Left lobe of liver (tissue), 2 donors: ENCODE results near the gene MUC5B. TPM values are rescaled to one million over a fixed set of nuclear protein-coding genes. Genes with fewer than 3 reads are reported as not detected.
A peak's percentile ranks its signal among the peaks of the same experiment; 100 is the strongest.
"Not testable (repeated sequence)": the region's sequence is repeated elsewhere in the genome, so short reads cannot be mapped to it uniquely, and the experiment has no call there.

Source experiments
- ATAC-seq: fragments of 200-7000 bp; cut with Tn5 transposase; one replicate; pipeline ENCODE4 v1.9.1; 2020; ENCODE audit warnings: mild to moderate bottlenecking, moderate library complexity
- DNase-seq: peaks from one replicate; pipeline ENCODE4 v3.0.0-alpha.2; 2020; ENCODE audit warnings: low spot score
- total RNA-seq: library from RNA; stranded (reverse); gene quantifications from one replicate; pipeline ENCODE4 v1.2.1, GENCODE V29; 2021
- donor health status: DM: no; HTN: no; CAD: no; lungs with moderate emphysema.
- donor health status: DM: no; HTN: yes; CAD: no.

MUC5B gene
- total RNA-seq, 1 donor from 2014 or later: 4.1 TPM

GRCh38 chr11:1202154-1202775 lies 20.6 kb upstream of the MUC5B start:
- peak; percentile 19 for ATAC-seq
- peak; percentile 42 for DNase-seq

DNA sequence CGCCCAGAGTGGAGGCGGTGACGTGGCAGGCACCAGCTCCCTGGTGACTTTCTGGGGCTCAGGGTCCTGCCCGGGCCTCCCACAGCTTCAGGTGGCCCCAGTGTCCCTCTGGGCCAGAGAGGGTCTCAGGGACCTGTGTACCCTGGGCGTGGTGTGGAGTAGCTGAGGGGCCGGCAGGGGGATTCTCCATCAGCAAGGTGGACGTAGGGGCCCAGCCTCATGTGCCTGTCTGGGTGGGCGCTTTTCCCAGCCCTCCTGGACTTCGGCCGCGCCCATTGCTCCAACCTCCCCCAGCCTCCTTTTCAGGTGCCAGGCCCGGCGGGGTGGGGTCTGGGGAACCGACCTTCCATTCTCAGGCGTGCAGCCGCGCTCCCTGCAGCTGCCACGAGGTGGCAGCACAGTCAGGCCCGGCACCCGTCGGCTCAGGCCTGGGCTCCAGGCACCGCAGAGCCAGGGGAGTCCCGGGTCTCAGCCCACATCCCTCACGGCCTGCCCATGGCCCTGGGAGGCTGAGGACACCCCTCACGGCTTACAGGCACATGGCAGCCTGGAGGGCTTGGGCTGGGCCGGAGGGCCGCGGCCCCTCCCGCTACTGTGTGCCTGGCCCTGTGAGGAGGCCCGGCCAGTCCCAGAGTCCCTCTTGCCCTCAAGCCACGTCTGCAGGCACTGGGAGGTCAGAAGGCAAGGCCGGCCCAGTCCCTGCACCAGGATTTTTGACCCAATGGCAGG lies 19.9 kb upstream of the MUC5B start:
- peak; percentile 64 for DNase-seq
- peak; percentile 93 for ATAC-seq

DNA sequence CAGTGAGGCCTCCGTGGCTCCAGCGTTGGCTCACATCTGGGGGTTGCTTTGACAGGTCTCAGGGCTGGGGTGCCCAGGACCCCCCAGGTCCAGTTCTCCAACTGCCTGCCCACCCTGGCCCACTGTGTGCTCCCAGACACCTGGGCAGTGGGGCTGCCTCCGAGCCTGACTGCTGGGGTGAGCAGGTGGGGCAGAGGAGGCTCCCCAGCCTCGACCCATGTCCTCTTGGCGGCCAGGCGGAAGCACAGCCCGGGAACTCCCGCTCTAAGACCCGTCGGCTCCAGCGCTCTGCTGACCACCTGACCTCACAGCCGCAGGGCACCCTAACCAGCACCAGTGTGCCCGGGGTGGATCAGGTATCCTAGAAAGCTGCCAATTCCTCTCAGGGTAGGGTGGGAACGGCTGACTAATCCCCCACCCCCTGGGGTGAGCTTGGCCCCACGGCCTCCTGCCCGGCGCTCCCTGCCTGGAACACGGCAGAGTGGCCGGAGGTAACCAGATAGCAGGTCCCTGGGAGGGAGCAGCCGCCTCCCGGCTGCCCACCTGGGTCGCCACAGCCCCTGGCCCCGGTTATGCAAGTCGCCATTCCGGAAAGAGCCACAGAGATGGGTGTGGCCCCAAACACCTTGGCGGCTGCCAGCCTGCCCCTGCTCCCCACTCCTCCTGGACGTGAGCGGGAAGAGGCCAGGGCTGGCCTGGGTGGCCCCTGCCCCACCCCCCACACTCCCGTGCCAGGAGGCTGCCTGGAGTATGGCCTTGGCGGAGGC lies 19.2 kb upstream of the MUC5B start:
- peak; percentile 44 for DNase-seq
- no peak for ATAC-seq

DNA sequence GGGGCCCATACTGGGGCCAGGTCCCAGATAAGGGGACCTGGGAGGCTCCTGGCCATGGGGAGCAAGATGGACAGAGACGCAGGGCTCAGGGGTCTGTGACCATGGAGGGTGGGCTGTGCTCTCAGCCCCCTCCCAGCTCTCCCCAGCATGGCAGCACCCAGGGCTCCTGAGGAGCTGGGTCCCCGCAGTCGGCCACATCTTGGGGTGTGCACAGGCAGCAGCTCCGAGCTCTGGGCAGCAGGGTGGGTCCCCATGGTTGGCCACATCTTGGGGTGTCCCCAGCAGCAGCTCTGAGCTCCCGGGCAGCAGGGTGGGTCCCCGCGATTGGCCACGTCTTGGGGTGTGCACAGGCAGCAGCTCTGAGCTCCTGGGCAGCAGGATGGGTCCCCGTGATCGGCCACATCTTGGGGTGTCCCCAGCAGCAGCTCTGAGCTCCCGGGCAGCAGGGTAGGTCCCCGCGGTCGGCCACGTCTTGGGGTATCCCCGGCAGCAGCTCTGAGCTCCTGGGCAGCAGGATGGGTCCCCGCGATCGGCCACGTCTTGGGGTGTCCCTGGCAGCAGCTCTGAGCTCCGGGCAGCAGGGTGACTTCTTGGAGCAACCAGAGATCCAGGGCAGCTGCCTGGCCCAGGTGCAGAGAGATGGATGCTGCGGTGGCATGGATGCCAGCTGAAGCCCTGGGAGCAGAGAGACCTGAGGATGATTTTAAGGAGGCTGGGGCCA lies 18.3 kb upstream of the MUC5B start:
- peak; percentile 38 for DNase-seq
- ATAC-seq: no peak

DNA sequence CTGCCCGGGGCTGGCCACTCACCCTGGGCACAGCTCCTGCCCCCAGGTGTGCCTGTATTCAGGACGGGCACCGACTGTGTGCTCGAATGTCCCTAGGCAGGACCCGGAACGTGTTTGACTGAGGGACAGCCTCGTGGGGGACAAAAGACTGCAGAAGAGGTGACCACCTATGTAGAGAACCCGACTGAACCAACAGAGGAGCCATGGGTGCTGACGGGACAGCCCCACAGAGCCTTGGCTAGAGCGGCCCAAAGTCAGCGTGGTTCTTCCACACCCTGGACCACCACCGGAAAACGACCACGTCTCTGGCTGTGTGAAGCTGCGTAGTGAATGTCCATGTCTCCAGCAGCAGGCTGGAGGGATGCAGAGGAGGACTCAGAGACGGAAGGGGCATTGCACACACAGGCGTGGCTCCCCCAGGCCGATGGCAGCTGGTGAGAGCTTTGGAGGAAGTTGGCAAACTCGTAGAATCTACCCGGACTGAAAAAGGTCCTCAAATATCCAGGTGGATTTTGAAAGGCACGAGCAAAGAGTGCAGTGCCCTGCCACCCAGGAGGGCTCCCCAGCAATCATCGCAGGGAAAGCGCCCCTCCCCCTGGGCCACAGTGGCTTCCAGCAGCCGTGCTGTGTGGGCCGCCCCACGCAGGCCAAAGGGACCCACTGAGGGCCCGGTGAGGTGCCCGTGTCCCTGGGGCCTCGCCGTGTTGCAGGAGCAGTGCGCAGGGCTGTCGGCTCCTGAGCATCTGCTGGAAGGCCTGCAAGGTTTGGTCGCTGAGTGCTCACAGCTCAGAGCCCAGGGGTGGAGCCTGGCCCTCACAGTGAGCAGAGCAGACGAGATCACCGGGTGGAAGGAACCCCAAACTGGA lies 17.5 kb upstream of the MUC5B start:
- ATAC-seq (no peak), DNase-seq (peak; percentile 29)

- DNase-seq: peak; percentile 12
- ATAC-seq: no peak
Measured at GRCh38 chr11:1205987-1206331, 16.9 kb upstream of the MUC5B start.

DNA sequence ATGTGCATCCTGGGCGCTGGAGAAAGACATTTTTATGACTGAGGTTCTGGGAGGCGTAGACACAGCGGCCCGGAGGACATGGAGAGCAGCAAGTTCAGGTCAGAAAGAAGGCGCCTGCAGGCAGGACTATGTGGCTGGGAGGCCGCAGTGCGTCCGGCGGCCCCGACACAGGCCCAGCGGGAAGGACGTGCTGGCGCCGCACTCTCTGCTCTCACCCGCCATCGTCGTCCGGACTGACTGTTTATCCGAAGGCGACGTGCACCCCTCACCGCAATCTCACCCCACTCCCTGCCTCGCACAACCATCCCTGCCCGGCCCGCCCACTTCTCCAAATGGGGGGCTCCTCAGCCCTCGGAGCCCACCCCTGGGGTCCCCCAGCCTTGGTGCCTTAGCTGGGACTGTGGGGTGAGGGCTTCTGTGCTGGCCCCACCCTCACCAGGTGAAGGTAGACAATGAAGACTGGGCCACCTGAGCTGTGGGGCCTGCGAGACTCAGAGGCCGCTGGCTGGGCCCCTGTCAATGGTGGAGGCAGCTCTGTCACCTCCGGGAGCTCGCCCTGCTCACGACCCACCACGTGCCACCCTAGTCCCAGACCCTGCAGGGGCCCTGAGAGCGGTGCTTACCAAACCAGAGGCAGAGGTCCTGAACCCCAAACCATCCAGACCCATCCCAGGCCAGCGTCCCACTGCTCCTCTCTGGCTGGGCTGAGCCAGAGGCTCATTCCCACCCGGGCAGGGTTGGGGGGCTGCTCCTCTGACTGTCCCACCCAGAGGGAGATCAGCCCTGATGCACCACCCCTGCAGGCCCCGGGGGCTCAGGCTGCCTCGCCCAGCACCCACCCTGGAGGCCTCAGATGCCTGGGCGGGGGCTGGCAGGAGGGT lies 16.2 kb upstream of the MUC5B start:
- DNase-seq (peak; percentile 35), ATAC-seq (no peak)

- ATAC-seq (no peak), DNase-seq (peak; percentile 39)
Measured at GRCh38 chr11:1207401-1208143, 15.3 kb upstream of the MUC5B start.

- DNase-seq (no peak), ATAC-seq (no peak)
Measured at GRCh38 chr11:1208144-1208393, 14.8 kb upstream of the MUC5B start.

GRCh38 chr11:1208394-1209261 lies 14.2 kb upstream of the MUC5B start:
- ATAC-seq (no peak), DNase-seq (peak; percentile 41)

- ATAC-seq: no peak
- DNase-seq: peak; percentile 26
Measured at GRCh38 chr11:1209371-1210057, 13.4 kb upstream of the MUC5B start.

DNA sequence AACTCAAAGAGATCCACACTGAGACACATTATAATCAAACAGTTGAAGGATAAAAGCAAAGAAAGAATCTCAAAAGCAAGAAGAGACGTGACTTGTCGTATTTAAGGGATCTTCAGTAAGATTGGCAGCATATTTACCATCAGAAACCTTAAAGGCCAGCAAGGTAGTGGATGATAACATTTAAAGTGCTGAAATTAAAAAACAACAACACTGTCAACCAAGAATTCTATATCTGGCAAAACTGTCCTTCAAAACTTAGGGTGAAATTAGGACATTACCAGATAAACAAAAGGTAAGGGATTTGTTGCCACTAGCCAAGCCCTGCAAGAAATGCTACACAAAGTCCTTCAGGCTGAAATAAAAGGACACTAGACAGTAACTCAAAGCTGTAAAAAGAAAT lies 11.0 kb upstream of the MUC5B start:
- no peak for DNase-seq
- ATAC-seq: no peak

DNA sequence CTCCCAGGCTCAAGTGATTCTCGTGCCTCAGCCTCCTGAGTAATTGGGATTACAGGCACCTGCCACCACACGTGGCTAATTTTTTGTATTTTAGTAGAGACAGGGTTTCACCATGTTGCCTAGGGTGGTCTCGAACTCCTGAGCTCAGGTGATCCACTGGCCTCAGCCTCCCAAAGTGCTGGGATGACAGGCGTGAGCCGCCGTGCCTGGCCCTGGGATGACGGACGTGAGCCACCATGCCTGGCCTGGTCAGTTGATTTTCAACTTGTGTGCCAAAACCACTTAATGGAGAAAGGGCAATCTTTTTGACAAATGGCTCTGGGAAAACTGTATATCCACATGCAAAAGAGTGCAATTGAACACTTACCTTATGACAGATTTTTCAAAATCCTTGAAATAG lies 7.0 kb upstream of the MUC5B start:
- not testable (repeated sequence) for ATAC-seq, DNase-seq

DNA sequence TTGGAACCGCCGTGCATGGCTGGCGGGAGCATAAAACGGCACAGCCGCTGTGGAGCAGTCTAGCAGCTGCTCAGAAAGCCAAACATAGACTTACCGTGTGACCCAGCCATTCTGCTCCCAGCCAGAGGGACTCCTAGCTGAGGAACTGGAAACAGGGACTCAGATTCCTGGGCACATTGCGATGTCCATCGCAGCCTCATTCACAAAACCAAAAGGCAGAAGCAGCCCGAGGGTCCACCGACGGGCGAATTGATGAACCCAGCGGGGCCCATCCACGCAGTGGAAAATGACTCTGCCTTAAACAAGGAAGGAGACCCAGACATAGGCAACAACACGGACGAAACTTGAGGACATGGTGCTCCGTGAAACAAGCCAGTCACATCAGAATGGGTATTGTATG lies 5.7 kb upstream of the MUC5B start:
- DNase-seq: no peak
- no peak for ATAC-seq

DNA sequence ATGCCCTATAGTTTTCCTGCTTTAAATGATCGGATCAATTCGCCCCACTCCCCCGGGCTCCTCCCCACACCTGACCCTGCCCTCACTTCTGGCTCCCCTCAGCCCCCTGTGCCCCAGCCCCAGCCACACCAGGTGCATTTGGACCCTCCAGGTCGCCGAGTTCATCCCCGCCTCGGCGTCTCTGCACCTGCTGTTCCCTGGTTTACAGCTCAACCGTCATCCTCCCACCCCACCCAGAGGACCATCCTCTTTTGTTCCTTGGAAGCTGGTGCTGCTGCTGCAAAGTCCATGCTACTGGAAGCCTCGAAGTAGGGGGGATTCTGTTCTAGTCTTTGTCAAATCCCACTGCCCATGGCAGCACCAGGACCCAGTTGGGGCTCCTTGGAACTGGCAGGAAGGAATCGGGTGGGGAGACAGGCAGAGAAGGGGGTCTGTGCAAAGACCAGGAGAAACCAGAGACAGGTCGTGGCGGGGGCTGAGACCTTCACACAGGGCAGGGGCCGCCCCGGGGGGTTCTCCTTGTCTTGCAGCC lies 4.5 kb upstream of the MUC5B start:
- no peak for ATAC-seq

DNA sequence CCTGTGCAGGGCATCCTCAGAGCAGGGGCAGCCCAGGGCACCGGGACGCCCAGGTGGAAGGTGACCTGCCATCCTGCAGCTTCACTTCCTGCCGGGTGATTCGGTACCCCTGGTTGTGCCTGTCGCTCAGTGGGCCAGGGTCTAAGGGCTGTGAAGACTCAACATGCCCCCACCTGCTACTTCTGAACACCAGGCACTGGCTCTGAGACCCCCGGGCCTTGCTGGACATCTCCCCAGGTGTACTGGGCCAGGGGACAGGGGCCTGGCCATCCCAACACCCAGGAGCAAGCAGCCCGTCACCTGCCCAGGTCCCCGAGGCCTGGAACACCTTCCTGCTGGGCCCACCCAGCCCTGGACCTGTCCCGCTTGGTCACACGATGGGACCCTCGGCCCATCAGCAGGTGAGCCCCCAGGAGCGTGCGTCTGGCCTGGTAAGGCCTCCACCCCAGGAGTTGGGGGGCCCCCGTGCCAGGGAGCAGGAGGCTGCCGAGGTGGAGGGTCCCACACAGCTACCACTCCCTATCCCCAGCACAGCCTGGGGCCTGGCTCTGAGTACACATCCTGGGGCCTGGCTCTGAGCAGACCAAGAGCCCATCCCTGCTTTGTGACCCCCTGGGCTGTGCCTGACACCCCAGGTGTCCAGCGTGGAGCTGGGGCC lies 3.9 kb upstream of the MUC5B start:
- DNase-seq: no peak
- ATAC-seq: no peak

More for the DNA sequence above, 4.5 kb upstream of the MUC5B start:
- DNase-seq: no peak

- DNase-seq (no peak), ATAC-seq (no peak)
Measured at GRCh38 chr11:1219446-1219833, 3.4 kb upstream of the MUC5B start.
